Heart left ventricle (tissue), 16 donors: ENCODE data around the gene MYH10. TPM values are rescaled to one million over a fixed set of nuclear protein-coding genes. Genes with fewer than 3 reads are reported as not detected.

Source experiments
- ATAC-seq, 4 donors: fragments of 200-7000 bp; cut with Tn5 transposase; one replicate each; pipeline ENCODE4 v1.9.1; 2020 to 2022; ENCODE audit warnings: moderate library complexity in 4 of 4, mild to moderate bottlenecking in 3 of 4, moderate number of reproducible peaks in 1 of 4
- DNase-seq, 5 donors: peaks; one replicate each; pipeline ENCODE4 v3.0.0-alpha.2; 2020
- H3K27ac ChIP-seq, 12 donors: fragments of 200-600 bp; sonication (generic) in 4 of 12; one replicate each; pipeline versions ENCODE4 v1.5.0 to v1.8.0; 2016 to 2022; ENCODE audit warnings: mild to moderate bottlenecking in 2 of 12
- H3K27me3 ChIP-seq, 9 donors: fragments of 200-600 bp; sonication (generic) in 2 of 9; one replicate each; pipeline versions ENCODE4 v1.5.1 to v1.8.0; 2016 to 2022; ENCODE audit warnings: mild to moderate bottlenecking in 3 of 9
- H3K36me3 ChIP-seq, 9 donors: fragments of 200-600 bp; sonication (generic) in 2 of 9; one replicate each; pipeline versions ENCODE4 v1.5.0 to v1.8.0; 2018 to 2022; ENCODE audit warnings: mild to moderate bottlenecking in 2 of 9
- H3K4me1 ChIP-seq, 12 donors: fragments of 200-600 bp; sonication (generic) in 4 of 12; one replicate each; pipeline versions ENCODE4 v1.5.0 to v1.8.0; 2016 to 2022; ENCODE audit warnings: mild to moderate bottlenecking in 3 of 12
- H3K4me3 ChIP-seq, 12 donors: fragments of 200-600 bp; sonication (generic) in 4 of 12; one replicate each; pipeline versions ENCODE4 v1.5.0 to v1.8.0; 2017 to 2022; ENCODE audit warnings: mild to moderate bottlenecking in 9 of 12, moderate library complexity in 4 of 12
- H3K9me3 ChIP-seq, 12 donors: fragments of 200-600 bp; sonication (generic) in 4 of 12; one replicate each; pipeline versions ENCODE4 v1.5.0 to v1.8.0; 2016 to 2022; ENCODE audit warnings: mild to moderate bottlenecking in 1 of 12
- CTCF ChIP-seq, 12 donors: fragments of 200-600 bp; sonication (generic) in 4 of 12; IDR thresholded peaks; one replicate each; pipeline versions ENCODE4 v1.5.0 to v1.8.0; 2018 to 2022; ENCODE audit warnings: antibody characterized with exemption in 12 of 12, mild to moderate bottlenecking in 5 of 12
- POLR2A ChIP-seq, 2 donors: fragments of 450-650 bp; IDR thresholded peaks; one replicate each; pipeline ENCODE4 v1.6.1; 2017; ENCODE audit warnings: antibody characterized with exemption in 2 of 2, mild to moderate bottlenecking in 2 of 2, moderate library complexity in 2 of 2
- WGBS, 4 donors: extraction: QIAGEN DNeasy Blood & Tissue Kit in 2 of 4; methylation state at CpG; one replicate each; pipeline versions ENCODE4 v1.1.5 to v1.1.7; 2013 to 2018; 5-methylcytosine and 5-hydroxymethylcytosine counted together
- intact Hi-C, 10 donors: fragments of 100-400 bp; cut with DNase I; formaldehyde crosslinking; loops; one replicate each; pipeline versions ENCODE4 v1.11.1 to v1.14.2; 2022
- polyA plus RNA-seq, 2 donors: library from polyadenylated mRNA; stranded (reverse); fragments of 200-250 nt; gene quantifications; one replicate each; pipeline ENCODE4 v1.2.3, GENCODE V29; 2013
- total RNA-seq, 9 donors: library from RNA; depleted of rRNA in 2 of 9; stranded (reverse); fragments of >200 nt in 2 of 9; fragmentation: NEBNext Ultra II Directional in 3 of 9; extraction: Animal tissue kit (Norgen Biotek cat#: 25700) in 3 of 9; gene quantifications; one replicate each; pipeline versions ENCODE4 v1.1.0 to v1.2.4, GENCODE V29; 2016 to 2023
- donor health status: ischemic (EF 13 %, LVEDD 7.1; RV severe dilation, severe dysfunction).
- donor health status: healthy with polysubstance abuse.
- donor health status: DM: no; HTN: yes; CAD: no.
- donor health status: DM: no; HTN: no; CAD: no.
- donor health status: ischemic (EF 25% LVEDD 6.9; RV normal size, moderate dysfunction).
- donor health status: ischemic (EF 25% LVEDD 5.7; RV mildly dilated, moderate dysfunction).
- donor health status: healthy.
- donor health status: DM: yes; HTN: yes; CAD: no.
- donor health status: ischemic (EF 35%, LVEDD 5.7; RV mildly dilated, moderate dysfunction).
- donor health status: nonischemic (EF 11% LVEDD 7.7; RV severe dilation, severe dysfunction).
- donor health status: DM: yes; HTN: yes; CAD: no.
- donor health status: PGD.
- donor health status: ischemic (EF 29% LVEDD 5.4; RV normal size, mild dysfunction).
- donor health status: nonischemic (EF 23%, LVEDD 6.1; RV moderate dilation, normal function).

The MYH10 gene
- total and polyA plus RNA-seq, 11 donors = 10.6 to 62.1 (median 35.2) TPM

- TF ChIP-seq POLR2A (IDR thresholded peaks at IDR 0.05) (no peak), CTCF (IDR thresholded peaks at IDR 0.05) (no peak)
- Histone ChIP-seq H3K27me3 (no peaks in the 10 kb centered on the region), H3K4me1 (peaks cover 0 to 10% (median 6%) of the 10 kb centered on the region in 12 donors), H3K36me3 (no peaks in the 10 kb centered on the region), H3K27ac (no peak overlapping the region), H3K4me3 (no peak overlapping the region), H3K9me3 (peaks cover 0 to 4% (median 0%) of the 10 kb centered on the region in 12 donors)
- intact Hi-C loops = no loop called here
- no peak for DNase-seq
- ATAC-seq = no peak
- 69 to 78% (median 76%) methylated on average over 6 of the region's 6 CpGs for WGBS, 4 donors
Measured at GRCh38 chr17:8426094-8426720, 204.3 kb downstream of the MYH10 start.

Other genes starting within 250 kb of the MYH10 start
- 1,000 to 10,000 TPM in 8 of 9 donors, 100 to 1,000 TPM in 1; 967 to 1,970 (median 1,265) TPM for gene RPL26, start 247.5 kb downstream of the MYH10 start, total RNA-seq
- 1,000 to 10,000 TPM; 1,139 to 4,104 TPM for gene RPL26, start 247.5 kb downstream of the MYH10 start, polyA plus RNA-seq
- gene RNF222, start 232.9 kb downstream of the MYH10 start, total RNA-seq = not detected
- not detected for gene RNF222, start 232.9 kb downstream of the MYH10 start, polyA plus RNA-seq
- 10 to 100 TPM; 23.3 to 35.2 (median 25.8) TPM for gene NDEL1, start 194.8 kb downstream of the MYH10 start, total RNA-seq
- gene NDEL1, start 194.8 kb downstream of the MYH10 start, polyA plus RNA-seq = 10 to 100 TPM; 16.5 to 36.4 TPM
- under 1 TPM in 1 of 9 donors, not detected in 8; 0.61 TPM for gene CCDC42, start 114.1 kb upstream of the MYH10 start, total RNA-seq
- gene CCDC42, start 114.1 kb upstream of the MYH10 start, polyA plus RNA-seq = not detected
- gene SPDYE4, start 127.8 kb upstream of the MYH10 start, total RNA-seq = not detected
- gene SPDYE4, start 127.8 kb upstream of the MYH10 start, polyA plus RNA-seq = not detected
- gene MFSD6L, start 168.6 kb upstream of the MYH10 start, total RNA-seq = under 1 TPM in 2 of 9 donors, not detected in 7; 0.21 to 0.43 TPM
- gene MFSD6L, start 168.6 kb upstream of the MYH10 start, polyA plus RNA-seq = under 1 TPM in 1 of 2 donors, not detected in 1; 0.08 TPM
- 1 to 10 TPM in 6 of 9 donors, under 1 TPM in 3; 0.21 to 5.4 (median 1.1) TPM for gene PIK3R6, start 236.9 kb upstream of the MYH10 start, total RNA-seq
- gene PIK3R6, start 236.9 kb upstream of the MYH10 start, polyA plus RNA-seq = under 1 TPM; 0.69 to 0.76 TPM